A549 (cell line): ENCODE data around the gene TAT. TPM values are rescaled to one million over a fixed set of nuclear protein-coding genes. Genes with fewer than 3 reads are reported as not detected.
"Not testable (repeated sequence)": the region's sequence is repeated elsewhere in the genome, so short reads cannot be mapped to it uniquely, and the experiment has no call there.

Experiments used
- ATAC-seq, 2 experiments: fragments of 200-7000 bp in 1 of 2; fragments of >200 bp in 1 of 2; cut with Nextera tagmentation in 1 of 2; cut with Tn5 transposase in 1 of 2; 3 replicates each; pipeline versions ENCODE4 v1.8.0 to v1.9.1; 2018 to 2020; ENCODE audit warnings: mild to moderate bottlenecking in 1 of 2, moderate library complexity in 1 of 2
- CTCF ChIA-PET: fragments of 300-600 bp; sonication (Branson Sonifier 250); formaldehyde crosslinking; extraction: SDS; loops from one replicate; lab custom pipeline; 2021; ENCODE audit warnings: antibody characterized with exemption, inconsistent platforms; lab: Yijun Ruan, JAX
- POLR2A ChIA-PET: fragments of 350-600 bp; formaldehyde crosslinking; extraction: SDS; loops from one replicate; lab custom pipeline; 2021; ENCODE audit warnings: antibody characterized with exemption, inconsistent platforms; lab: Yijun Ruan, JAX
- DNase-seq, 2 experiments: peaks; one replicate each; pipeline versions ENCODE4 v3.0.0 to v3.0.0-alpha.2; 2011 to 2016; ENCODE audit warnings: low read depth in 1 of 2, low spot score in 1 of 2
- FAIRE-seq: peaks from 2 replicates; lab custom pipeline; 2011; peaks lifted over from hg19 to GRCh38; lab: Jason Lieb, UNC
- H3K27ac ChIP-seq, 2 experiments: fragments of >200 bp; sonication (Bioruptor Twin); formaldehyde crosslinking; 3 replicates each; pipeline ENCODE4 v1.5.1; 2016 to 2017
- H3K4me1 ChIP-seq: fragments of >200 bp; sonication (Bioruptor Twin); formaldehyde crosslinking; 3 replicates; pipeline ENCODE4 v1.6.1; 2016
- H3K4me2 ChIP-seq: fragments of >200 bp; sonication (Bioruptor Twin); formaldehyde crosslinking; 3 replicates; pipeline ENCODE4 v1.6.1; 2016
- H3K4me3 ChIP-seq: fragments of >200 bp; sonication (Bioruptor Twin); formaldehyde crosslinking; 3 replicates; pipeline ENCODE4 v1.5.1; 2016
- H3K9me3 ChIP-seq: fragments of >200 bp; sonication (Bioruptor Twin); formaldehyde crosslinking; 3 replicates; pipeline ENCODE4 v1.6.1; 2016
- BHLHE40 ChIP-seq: IDR thresholded peaks from 2 replicates; pipeline ENCODE4 v1.6.1; 2012; ENCODE audit warnings: low read depth, low read length, inconsistent platforms
- CBX2 ChIP-seq: fragments of 200-600 bp; sonication (generic); IDR thresholded peaks from 2 replicates; pipeline ENCODE4 v1.6.1; 2016; ENCODE audit warnings: low read depth, mild to moderate bottlenecking, borderline replicate concordance
- CEBPB ChIP-seq, 2 experiments: fragments of >200 bp in 1 of 2; sonication (Bioruptor Twin) in 1 of 2; formaldehyde crosslinking in 1 of 2; IDR thresholded peaks; 2 replicates each; pipeline ENCODE4 v1.6.1; 2012 to 2016
- CHD2 ChIP-seq: fragments of 150-350 bp; IDR thresholded peaks from 2 replicates; pipeline ENCODE4 v1.6.1; 2014; ENCODE audit warnings: low read length; ENCODE audit not compliant: partially characterized antibody
- CHD4 ChIP-seq: fragments of 200-600 bp; sonication (generic); IDR thresholded peaks from 2 replicates; pipeline ENCODE4 v1.6.1; 2016; ENCODE audit warnings: antibody characterized with exemption, mild to moderate bottlenecking, borderline replicate concordance
- ESRRA ChIP-seq: fragments of 150-350 bp; IDR thresholded peaks from 2 replicates; pipeline ENCODE4 v1.6.1; 2014; ENCODE audit warnings: mild to moderate bottlenecking, low read length, borderline replicate concordance
- FOSB ChIP-seq: fragments of 250-450 bp; sonication (Bioruptor Pico); IDR thresholded peaks from 2 replicates; pipeline ENCODE4 v1.5.0; 2020; ENCODE audit warnings: mild to moderate bottlenecking, moderate library complexity
- FOXS1 ChIP-seq: fragments of 250-450 bp; sonication (Bioruptor Pico); IDR thresholded peaks from 2 replicates; pipeline ENCODE4 v1.5.0; 2020; ENCODE audit warnings: mild to moderate bottlenecking, moderate library complexity
- GATA3 ChIP-seq: IDR thresholded peaks from 2 replicates; pipeline ENCODE4 v1.6.1; 2012; ENCODE audit warnings: borderline replicate concordance
- HEYL ChIP-seq: fragments of 250-450 bp; sonication (Bioruptor Pico); IDR thresholded peaks from 2 replicates; pipeline ENCODE4 v1.8.0; 2021; ENCODE audit warnings: mild to moderate bottlenecking, moderate library complexity
- JUN ChIP-seq, 2 experiments: fragments of >200 bp; sonication (Bioruptor Twin); formaldehyde crosslinking; IDR thresholded peaks; 2 replicates in 1 of 2; 3 replicates in 1 of 2; pipeline ENCODE4 v1.6.1; 2016 to 2017
- KDM5A ChIP-seq: fragments of 200-600 bp; sonication (generic); IDR thresholded peaks from 2 replicates; pipeline ENCODE4 v1.6.1; 2016; ENCODE audit warnings: antibody characterized with exemption, mild to moderate bottlenecking
- MAX ChIP-seq: IDR thresholded peaks from 2 replicates; pipeline ENCODE4 v1.6.1; 2012
- MAZ ChIP-seq: fragments of 150-350 bp; IDR thresholded peaks from 2 replicates; pipeline ENCODE4 v1.6.1; 2014; ENCODE audit warnings: antibody characterized with exemption, low read depth, low read length, borderline replicate concordance
- MYC ChIP-seq: IDR thresholded peaks from 2 replicates; pipeline ENCODE4 v1.6.1; 2012; ENCODE audit warnings: mild to moderate bottlenecking, inconsistent platforms, low read length, improper control_type of control experiment, borderline replicate concordance
- NPAS2 ChIP-seq: fragments of 250-450 bp; sonication (Bioruptor Pico); IDR thresholded peaks from 2 replicates; pipeline ENCODE4 v1.8.0; 2022; ENCODE audit warnings: mild to moderate bottlenecking, moderate library complexity, borderline replicate concordance
- NR3C1 ChIP-seq: fragments of >200 bp; sonication (Bioruptor Twin); formaldehyde crosslinking; IDR thresholded peaks from 3 replicates; pipeline ENCODE4 v1.6.1; 2017
- PHF8 ChIP-seq: fragments of 200-600 bp; sonication (generic); IDR thresholded peaks from 2 replicates; pipeline ENCODE4 v1.6.1; 2016; ENCODE audit warnings: low read depth, mild to moderate bottlenecking, antibody characterized with exemption, moderate library complexity, borderline replicate concordance
- RAD21 ChIP-seq, 2 experiments: fragments of >200 bp in 1 of 2; sonication (Bioruptor Twin) in 1 of 2; formaldehyde crosslinking in 1 of 2; IDR thresholded peaks in 1 of 2; conservative IDR thresholded peaks in 1 of 2; 2 replicates in 1 of 2; 3 replicates in 1 of 2; pipeline ENCODE4 v1.6.1; 2012 to 2018; ENCODE audit warnings: inconsistent platforms in 1 of 2
- RCOR1 ChIP-seq: fragments of 150-350 bp; IDR thresholded peaks from 2 replicates; pipeline ENCODE4 v1.6.1; 2014; ENCODE audit warnings: antibody characterized with exemption, low read length, low read depth
- RFX5 ChIP-seq: fragments of 450-650 bp; IDR thresholded peaks from 2 replicates; pipeline ENCODE4 v1.7.1; 2014; ENCODE audit warnings: antibody characterized with exemption, mild to moderate bottlenecking, moderate library complexity
- RNF2 ChIP-seq: fragments of 200-600 bp; sonication (generic); IDR thresholded peaks from 2 replicates; pipeline ENCODE4 v1.6.1; 2016; ENCODE audit warnings: low read depth, mild to moderate bottlenecking, antibody characterized with exemption, moderate library complexity, borderline replicate concordance
- SREBF2 ChIP-seq: fragments of 450-650 bp; IDR thresholded peaks from 2 replicates; pipeline ENCODE4 v1.6.1; 2014; ENCODE audit warnings: mild to moderate bottlenecking, moderate library complexity
- TFCP2L1 ChIP-seq: fragments of 250-450 bp; sonication (Bioruptor Pico); IDR thresholded peaks from 2 replicates; pipeline ENCODE4 v1.5.0; 2021; ENCODE audit warnings: mild to moderate bottlenecking
- TP53 ChIP-seq: fragments of 250-450 bp; sonication (Bioruptor Pico); IDR thresholded peaks from 2 replicates; pipeline ENCODE4 v1.5.0; 2021; ENCODE audit warnings: mild to moderate bottlenecking, moderate library complexity
- ZFP36 ChIP-seq: fragments of 450-650 bp; IDR thresholded peaks from 2 replicates; pipeline ENCODE4 v1.6.1; 2014; ENCODE audit warnings: borderline replicate concordance; ENCODE audit not compliant: partially characterized antibody
- WGBS: methylation state at CpG from one replicate; pipeline ENCODE4 v1.1.6; 2017; ENCODE audit errors: missing lambda C conversion rate; 5-methylcytosine and 5-hydroxymethylcytosine counted together
- polyA plus RNA-seq, 4 experiments: library from polyadenylated mRNA; depleted of rRNA in 3 of 4; stranded (reverse); fragments of >200 nt; fragmentation: RNase III in 1 of 4; extraction: RNeasy Plus Mini Kit Qiagen cat#74134 plus additional on column Dnase treatment in 1 of 4; gene quantifications; 2 replicates in 3 of 4; 3 replicates in 1 of 4; pipeline ENCODE4 v1.2.3, GENCODE V29; 2011 to 2017

Gene TAT
- polyA plus RNA-seq, 2 of the 4 experiments (the other 2 are of a cell fraction): 0.06 to 0.30 TPM

GRCh38 chr16:71590584-71590983 lies 13.7 kb upstream of the TAT start:
- ChIA-PET CTCF (interaction anchor here (1.1 kb wide), 1 partner anchor 23 kb away, joined by 3 read pairs; no protein-coding TSS in a partner anchor), POLR2A (no interaction called here)
- WGBS: 69% methylated on average over 4 of the region's 4 CpGs
- no peak overlapping the region for H3K4me3 ChIP-seq
- no peak for TF ChIP-seq RAD21 (conservative IDR thresholded peaks at IDR 0.05 in 1 of 2, IDR thresholded peaks at IDR 0.05 in 1 of 2)
- no peak for TF ChIP-seq CBX2
- TF ChIP-seq RCOR1: no peak
- TF ChIP-seq ZFP36: no peak
- TF ChIP-seq MYC: no peak
- TF ChIP-seq JUN (IDR thresholded peaks at IDR 0.05): no peak
- no peak for TF ChIP-seq CEBPB (IDR thresholded peaks at IDR 0.05)
- no peak for TF ChIP-seq NR3C1
- no peak for TF ChIP-seq PHF8
- TF ChIP-seq GATA3: no peak
- no peak for TF ChIP-seq SREBF2
- no peak for TF ChIP-seq KDM5A
- no peak for TF ChIP-seq TP53
- TF ChIP-seq MAX: no peak
- no peak for TF ChIP-seq CHD2
- H3K4me2 ChIP-seq: no peak overlapping the region
- ATAC-seq (no peak), DNase-seq (no peak), FAIRE-seq (no peak)
- H3K4me1 ChIP-seq: peaks cover 4% of the 10 kb centered on the region; the same call in 1 of the 3 replicates
- H3K27ac ChIP-seq: no peak overlapping the region
- no peaks in the 10 kb centered on the region for H3K9me3 ChIP-seq

GRCh38 chr16:71590071-71590470 lies 13.2 kb upstream of the TAT start:
- H3K27ac ChIP-seq, CTCF ChIA-PET, H3K4me1 ChIP-seq, H3K4me2 ChIP-seq, ATAC-seq, DNase-seq, H3K4me3 ChIP-seq, FAIRE-seq, H3K9me3 ChIP-seq, POLR2A ChIA-PET: not testable (repeated sequence)
- no CpG with 5 or more reads among the region's 2 CpGs for WGBS

GRCh38 chr16:71589334-71589733 lies 12.4 kb upstream of the TAT start:
- DNase-seq, H3K4me3 ChIP-seq, H3K4me2 ChIP-seq, POLR2A ChIA-PET, FAIRE-seq, H3K27ac ChIP-seq, ATAC-seq, H3K9me3 ChIP-seq, CTCF ChIA-PET: not testable (repeated sequence)
- H3K4me1 ChIP-seq: peaks cover 14% of the 10 kb centered on the region
- 88% methylated on average over 13 of the region's 30 CpGs for WGBS

GRCh38 chr16:71585318-71585703 lies 8.4 kb upstream of the TAT start:
- no peak for FAIRE-seq
- H3K4me1 ChIP-seq: peaks cover 14% of the 10 kb centered on the region
- TF ChIP-seq CHD4 (no peak), RCOR1 (no peak), RFX5 (no peak), PHF8 (no peak), FOSB (CRISPR knock-in tag) (no peak), TP53 (no peak), ESRRA (no peak), NPAS2 (CRISPR knock-in tag) (no peak), TFCP2L1 (CRISPR knock-in tag) (no peak), RNF2 (no peak), HEYL (no peak), CHD2 (no peak), MAZ (no peak), FOXS1 (CRISPR knock-in tag) (no peak), BHLHE40 (no peak)
- WGBS: 4% methylated on average over 4 of the region's 4 CpGs
- peak overlapping the region; percentile 55 for H3K4me2 ChIP-seq
- CTCF ChIA-PET: interaction anchor here (1.0 to 3.4 kb wide), 3 partner anchors 11 to 25 kb away, joined by 3 to 17 read pairs (median 7); no protein-coding TSS in a partner anchor
- peak overlapping the region; percentile 12 to 41; a peak in 1 of 6 replicates for H3K27ac ChIP-seq
- H3K4me3 ChIP-seq: no peak overlapping the region
- DNase-seq: peak in 1 of 2 experiments; percentile 12
- POLR2A ChIA-PET: no interaction called here
- no peaks in the 10 kb centered on the region for H3K9me3 ChIP-seq
- peak in 1 of 2 experiments; percentile 35; a peak in 1 of 6 replicates for ATAC-seq
